SJCRH30 (cell line): Measurements from ENCODE around the gene CEACAM19. TPM values are rescaled to one million over a fixed set of nuclear protein-coding genes. Genes with fewer than 3 reads are reported as not detected.
"Not testable (repeated sequence)": the region's sequence is repeated elsewhere in the genome, so short reads cannot be mapped to it uniquely, and the experiment has no call there.

Experiments used
- DNase-seq, 2 experiments: peaks; one replicate each; pipeline ENCODE4 v3.0.0-alpha.2; 2015 to 2020
- H3K27ac ChIP-seq: fragments of 250-450 bp; sonication (Bioruptor Pico); 2 replicates; pipeline ENCODE4 v1.5.1; 2020; ENCODE audit warnings: mild to moderate bottlenecking, moderate library complexity
- H3K27me3 ChIP-seq: fragments of 250-450 bp; sonication (Bioruptor Pico); 2 replicates; pipeline ENCODE4 v1.5.1; 2020; ENCODE audit warnings: mild to moderate bottlenecking, moderate library complexity
- H3K36me3 ChIP-seq: fragments of 250-450 bp; sonication (Bioruptor Pico); 2 replicates; pipeline ENCODE4 v1.5.1; 2020; ENCODE audit warnings: mild to moderate bottlenecking, moderate library complexity
- H3K4me1 ChIP-seq: fragments of 250-450 bp; sonication (Bioruptor Pico); 2 replicates; pipeline ENCODE4 v1.5.1; 2020; ENCODE audit warnings: mild to moderate bottlenecking, moderate library complexity
- H3K4me3 ChIP-seq: fragments of 250-450 bp; sonication (Bioruptor Pico); 2 replicates; pipeline ENCODE4 v1.5.1; 2020; ENCODE audit warnings: mild to moderate bottlenecking, moderate library complexity
- H3K9me3 ChIP-seq: fragments of 250-450 bp; sonication (Bioruptor Pico); replicated peaks from 2 replicates; pipeline ENCODE4 v1.5.1; 2020; ENCODE audit warnings: mild to moderate bottlenecking, moderate library complexity
- total RNA-seq: library from RNA; depleted of rRNA; stranded (reverse); fragments of >200 nt; shearing (Covaris generic); gene quantifications from 2 replicates; pipeline ENCODE4 v1.2.3, GENCODE V29; 2014

The CEACAM19 gene
- total RNA-seq, 1 experiment from 2014 or later, result 2.5 TPM

- not testable (repeated sequence) for DNase-seq, H3K4me3 ChIP-seq, H3K36me3 ChIP-seq, H3K9me3 ChIP-seq, H3K27me3 ChIP-seq, H3K27ac ChIP-seq
- peaks cover 18% of the 10 kb centered on the region for H3K4me1 ChIP-seq
Measured at GRCh38 chr19:44709434-44710266, 38.4 kb downstream of the CEACAM19 start.

GRCh38 chr19:44710483-44710882 lies 39.2 kb downstream of the CEACAM19 start:
- Histone ChIP-seq H3K27ac (no peak overlapping the region), H3K4me3 (no peak overlapping the region), H3K9me3 (no peaks in the 10 kb centered on the region), H3K36me3 (no peaks in the 10 kb centered on the region), H3K4me1 (peaks cover 11% of the 10 kb centered on the region), H3K27me3 (no peaks in the 10 kb centered on the region)
- no peak for DNase-seq

- no peak overlapping the region for H3K27ac ChIP-seq
- no peak for DNase-seq
- H3K4me3 ChIP-seq, result no peak overlapping the region
- no peaks in the 10 kb centered on the region; the same call in 1 of the 2 replicates for H3K4me1 ChIP-seq
- no peaks in the 10 kb centered on the region for H3K27me3 ChIP-seq
- no peaks in the 10 kb centered on the region for H3K36me3 ChIP-seq
- H3K9me3 ChIP-seq, result no peaks in the 10 kb centered on the region
Measured at GRCh38 chr19:44712864-44713515, 41.7 kb downstream of the CEACAM19 start.

- H3K9me3 ChIP-seq, result no peaks in the 10 kb centered on the region
- no peaks in the 10 kb centered on the region for H3K27me3 ChIP-seq
- H3K27ac ChIP-seq, result no peak overlapping the region
- H3K4me3 ChIP-seq, result no peak overlapping the region
- DNase-seq, result no peak
- no peaks in the 10 kb centered on the region; the same call in 1 of the 2 replicates for H3K4me1 ChIP-seq
- H3K36me3 ChIP-seq, result no peaks in the 10 kb centered on the region
Measured at GRCh38 chr19:44714597-44715169, 43.4 kb downstream of the CEACAM19 start.

- no peaks in the 10 kb centered on the region for H3K36me3 ChIP-seq
- H3K27ac ChIP-seq, result no peak overlapping the region
- H3K4me1 ChIP-seq, result peaks cover 4% of the 10 kb centered on the region; the same call in 1 of the 2 replicates
- no peaks in the 10 kb centered on the region for H3K27me3 ChIP-seq
- no peak overlapping the region for H3K4me3 ChIP-seq
- no peaks in the 10 kb centered on the region for H3K9me3 ChIP-seq
- no peak for DNase-seq
Measured at GRCh38 chr19:44717603-44718002, 46.3 kb downstream of the CEACAM19 start.

GRCh38 chr19:44718441-44719261 lies 47.4 kb downstream of the CEACAM19 start:
- H3K4me3 ChIP-seq, result peak overlapping the region; percentile 46

GRCh38 chr19:44719262-44719701 lies 48.0 kb downstream of the CEACAM19 start:
- Histone ChIP-seq H3K9me3 (no peaks in the 10 kb centered on the region), H3K36me3 (no peaks in the 10 kb centered on the region), H3K4me1 (peaks cover 4% of the 10 kb centered on the region; the same call in 1 of the 2 replicates), H3K27me3 (no peaks in the 10 kb centered on the region), H3K4me3 (no peak overlapping the region), H3K27ac (no peak overlapping the region)
- no peak for DNase-seq

More at GRCh38 chr19:44718441-44719261, 47.4 kb downstream of the CEACAM19 start:
- Histone ChIP-seq H3K27me3 (no peaks in the 10 kb centered on the region), H3K27ac (peak overlapping the region; percentile 13; the same call in 1 of the 2 replicates), H3K9me3 (no peaks in the 10 kb centered on the region), H3K36me3 (no peaks in the 10 kb centered on the region), H3K4me1 (peaks cover 4% of the 10 kb centered on the region; the same call in 1 of the 2 replicates)
- DNase-seq, result peak; percentile 72 to 82

GRCh38 chr19:44720396-44720795 lies 49.1 kb downstream of the CEACAM19 start:
- H3K36me3 ChIP-seq, H3K9me3 ChIP-seq, H3K4me1 ChIP-seq, H3K27ac ChIP-seq, DNase-seq, H3K4me3 ChIP-seq, H3K27me3 ChIP-seq: not testable (repeated sequence)

- Histone ChIP-seq H3K27me3 (no peaks in the 10 kb centered on the region), H3K27ac (no peak overlapping the region), H3K4me1 (peaks cover 7% of the 10 kb centered on the region; the same call in 1 of the 2 replicates), H3K4me3 (no peak overlapping the region), H3K36me3 (no peaks in the 10 kb centered on the region), H3K9me3 (no peaks in the 10 kb centered on the region)
- no peak for DNase-seq
Measured at GRCh38 chr19:44720945-44721344, 49.7 kb downstream of the CEACAM19 start.

- not testable (repeated sequence) for H3K9me3 ChIP-seq, H3K27me3 ChIP-seq, H3K27ac ChIP-seq, H3K4me1 ChIP-seq, H3K4me3 ChIP-seq, DNase-seq, H3K36me3 ChIP-seq
Measured at GRCh38 chr19:44721369-44721768, 50.1 kb downstream of the CEACAM19 start.

GRCh38 chr19:44722131-44723121 lies 51.1 kb downstream of the CEACAM19 start:
- H3K9me3 ChIP-seq, result no peaks in the 10 kb centered on the region
- no peaks in the 10 kb centered on the region for H3K27me3 ChIP-seq
- DNase-seq, result no peak
- no peak overlapping the region for H3K27ac ChIP-seq
- no peak overlapping the region for H3K4me3 ChIP-seq
- H3K4me1 ChIP-seq, result peaks cover 7% of the 10 kb centered on the region; the same call in 1 of the 2 replicates
- no peaks in the 10 kb centered on the region for H3K36me3 ChIP-seq

- H3K27me3 ChIP-seq, result no peaks in the 10 kb centered on the region
- DNase-seq, result no peak
- no peaks in the 10 kb centered on the region for H3K36me3 ChIP-seq
- no peak overlapping the region for H3K27ac ChIP-seq
- no peaks in the 10 kb centered on the region for H3K9me3 ChIP-seq
- no peak overlapping the region for H3K4me3 ChIP-seq
- H3K4me1 ChIP-seq, result peaks cover 7% of the 10 kb centered on the region; the same call in 1 of the 2 replicates
Measured at GRCh38 chr19:44723299-44723951, 52.1 kb downstream of the CEACAM19 start.

GRCh38 chr19:44723952-44724319 lies 52.7 kb downstream of the CEACAM19 start:
- Histone ChIP-seq H3K4me1 (peaks cover 7% of the 10 kb centered on the region; the same call in 1 of the 2 replicates), H3K9me3 (no peaks in the 10 kb centered on the region), H3K36me3 (no peaks in the 10 kb centered on the region), H3K27ac (no peak overlapping the region), H3K27me3 (no peaks in the 10 kb centered on the region), H3K4me3 (no peak overlapping the region)
- peak; percentile 61 to 84 for DNase-seq
